K562 (cell line): ENCODE measurements around the gene FAM81B. TPM values are rescaled to one million over a fixed set of nuclear protein-coding genes. Genes with fewer than 3 reads are reported as not detected.

Experiments
- ATAC-seq: fragments of 200-7000 bp; cut with Tn5 transposase; 3 replicates; pipeline ENCODE4 v1.9.1; 2020; ENCODE audit warnings: moderate library complexity
- BruUV-seq: library from RNA; stranded (reverse); fragments of 400-500 nt; replicated peaks from 2 replicates; lab custom pipeline; 2021; lab: Mats Ljungman, UMichigan
- CTCF ChIA-PET: fragments of 300-600 bp; formaldehyde crosslinking; extraction: SDS; loops from one replicate; lab custom pipeline; 2021; ENCODE audit warnings: low intra/inter-chr PET ratio; lab: Yijun Ruan, JAX
- POLR2A ChIA-PET: fragments of 300-600, 350-650 bp; sonication (Branson Sonifier 250); formaldehyde crosslinking; extraction: SDS; loops from one replicate; lab custom pipeline; 2021; ENCODE audit warnings: antibody characterized with exemption, inconsistent platforms; lab: Yijun Ruan, JAX
- DNase-seq, 4 experiments: peaks; one replicate each; pipeline versions ENCODE4 v3.0.0 to v3.0.0-alpha.2; 2011 to 2018; ENCODE audit warnings: low spot score in 3 of 4, mixed read lengths in 3 of 4; ENCODE audit errors: extremely low read depth in 1 of 4
- FAIRE-seq: peaks from 2 replicates; lab custom pipeline; 2011; peaks lifted over from hg19 to GRCh38; lab: Jason Lieb, UNC
- H2AFZ ChIP-seq: 2 replicates; pipeline ENCODE4 v1.6.0; 2011; ENCODE audit warnings: low read depth, low read length, control low read depth, inconsistent platforms
- H3K27ac ChIP-seq: fragments of 200-600 bp; 3 replicates; pipeline ENCODE4 v1.8.0; 2011; ENCODE audit warnings: low read depth, mild to moderate bottlenecking, control low read depth, inconsistent platforms, low read length, moderate library complexity, mixed read lengths; ENCODE audit errors: extremely low read depth
- H3K27me3 ChIP-seq, 2 experiments: fragments of 300-600 bp in 1 of 2; 2 replicates in 1 of 2; 3 replicates in 1 of 2; pipeline versions ENCODE4 v1.6.0 to v1.8.0; 2011; ENCODE audit warnings: inconsistent platforms in 2 of 2, low read length in 2 of 2, mild to moderate bottlenecking in 1 of 2, mixed read lengths in 1 of 2, moderate library complexity in 1 of 2; ENCODE audit not compliant: control insufficient read depth in 2 of 2, insufficient read depth in 2 of 2
- H3K36me3 ChIP-seq: fragments of 300-600 bp; 3 replicates; pipeline ENCODE4 v1.8.0; 2011; ENCODE audit warnings: mild to moderate bottlenecking, low read length, inconsistent platforms; ENCODE audit not compliant: control insufficient read depth, insufficient read depth
- H3K4me1 ChIP-seq, 2 experiments: fragments of 200-600 bp in 1 of 2; replicated peaks in 1 of 2; 2 replicates in 1 of 2; 3 replicates in 1 of 2; pipeline versions ENCODE4 v1.5.1 to v1.8.0; 2011; ENCODE audit warnings: inconsistent platforms in 2 of 2, low read length in 2 of 2, mild to moderate bottlenecking in 1 of 2, mixed read lengths in 1 of 2, moderate library complexity in 1 of 2; ENCODE audit not compliant: control insufficient read depth in 2 of 2, insufficient read depth in 2 of 2
- H3K4me2 ChIP-seq: 2 replicates; pipeline ENCODE4 v1.6.1; 2011; ENCODE audit warnings: low read length, control low read depth, inconsistent platforms, mixed read lengths; ENCODE audit not compliant: insufficient read depth
- H3K4me3 ChIP-seq: fragments of 200-600 bp; sonication (generic), shearing (Covaris generic); 2 replicates; pipeline ENCODE4 v1.5.1; 2016; ENCODE audit warnings: control low read depth, inconsistent platforms
- H3K79me2 ChIP-seq: fragments of 200-600 bp; 3 replicates; pipeline ENCODE4 v1.8.0; 2011; ENCODE audit warnings: low read length, inconsistent platforms; ENCODE audit not compliant: control insufficient read depth, insufficient read depth
- H3K9ac ChIP-seq, 2 experiments: 2 replicates each; pipeline versions ENCODE4 v1.6.0 to v1.6.1; 2011; ENCODE audit warnings: low read depth in 2 of 2, low read length in 2 of 2, control low read depth in 1 of 2, inconsistent platforms in 1 of 2, mild to moderate bottlenecking in 1 of 2, mixed read lengths in 1 of 2; ENCODE audit not compliant: insufficient read depth in 1 of 2
- H3K9me1 ChIP-seq: one replicate; pipeline ENCODE4 v1.6.0; 2011; ENCODE audit warnings: inconsistent platforms, mild to moderate bottlenecking, low read length, moderate library complexity; ENCODE audit not compliant: control insufficient read depth, insufficient read depth
- H3K9me3 ChIP-seq: replicated peaks from 2 replicates; pipeline ENCODE4 v1.5.1; 2011; ENCODE audit warnings: low read depth, low read length, inconsistent platforms; ENCODE audit not compliant: control insufficient read depth, insufficient read depth
- H4K20me1 ChIP-seq: replicated peaks from 2 replicates; pipeline ENCODE4 v1.6.1; 2011; ENCODE audit warnings: low read length, inconsistent platforms, mixed read lengths; ENCODE audit not compliant: control insufficient read depth, insufficient read depth
- BRF1 ChIP-seq: IDR thresholded peaks from 3 replicates; pipeline ENCODE4 v1.6.1; 2011; ENCODE audit warnings: borderline replicate concordance, mild to moderate bottlenecking; ENCODE audit not compliant: insufficient read length; ENCODE audit errors: extremely low read depth
- CBFA2T3 ChIP-seq: fragments of 450-650 bp; IDR thresholded peaks from 2 replicates; pipeline ENCODE4 v1.6.1; 2017
- CBX2 ChIP-seq: fragments of 200-600 bp; sonication (generic); IDR thresholded peaks from one replicate; pipeline ENCODE4 v1.6.1; 2012; ENCODE audit warnings: mild to moderate bottlenecking, low read length, inconsistent platforms; ENCODE audit not compliant: insufficient read depth, poor library complexity, severe bottlenecking
- DACH1 ChIP-seq: fragments of 450-650 bp; IDR thresholded peaks from 2 replicates; pipeline ENCODE4 v1.6.1; 2018; ENCODE audit not compliant: partially characterized antibody
- EHMT2 ChIP-seq: fragments of 450-650 bp; IDR thresholded peaks from 2 replicates; pipeline ENCODE4 v1.6.1; 2018; ENCODE audit warnings: antibody characterized with exemption
- ETV6 ChIP-seq, 3 experiments: fragments of 150-350 bp in 1 of 3; sonication (generic) in 1 of 3; formaldehyde crosslinking in 1 of 3; IDR thresholded peaks; 2 replicates each; pipeline versions ENCODE4 v1.6.1 to v1.8.0; 2014 to 2022; ENCODE audit warnings: borderline replicate concordance in 2 of 3, low read depth in 2 of 3, antibody characterized with exemption in 1 of 3, low read length in 1 of 3, mild to moderate bottlenecking in 1 of 3, missing genetic modification reagents in 1 of 3
- HMGN3 ChIP-seq: IDR thresholded peaks from 2 replicates; pipeline ENCODE4 v1.6.1; 2011; ENCODE audit warnings: borderline replicate concordance, low read depth, mild to moderate bottlenecking, mixed read lengths, low read length; ENCODE audit not compliant: insufficient read length; ENCODE audit errors: extremely low read depth
- KLF16 ChIP-seq: IDR thresholded peaks from 2 replicates; pipeline ENCODE4 v1.6.1; 2016; ENCODE audit warnings: antibody characterized with exemption
- MCM3 ChIP-seq: fragments of 450-650 bp; IDR thresholded peaks from 2 replicates; pipeline ENCODE4 v1.6.1; 2016
- NFE2L1 ChIP-seq: fragments of 450-650 bp; IDR thresholded peaks from 2 replicates; pipeline ENCODE4 v1.6.1; 2016; ENCODE audit warnings: missing genetic modification characterization, low read depth, mild to moderate bottlenecking, missing compliant biosample characterization, moderate library complexity, borderline replicate concordance
- PCBP2 ChIP-seq: fragments of 200-400 bp; formaldehyde crosslinking; IDR thresholded peaks from 2 replicates; pipeline ENCODE4 v1.6.1; 2018; ENCODE audit warnings: low read length, low read depth, mild to moderate bottlenecking, moderate library complexity; ENCODE audit not compliant: poor library complexity, severe bottlenecking
- PHTF2 ChIP-seq: fragments of 250-450 bp; sonication (Bioruptor Pico); IDR thresholded peaks from 2 replicates; pipeline ENCODE4 v1.5.0; 2021; ENCODE audit warnings: mild to moderate bottlenecking
- PML ChIP-seq: IDR thresholded peaks from 2 replicates; pipeline ENCODE4 v1.6.1; 2012; ENCODE audit warnings: low read length, inconsistent platforms
- SP2 ChIP-seq: IDR thresholded peaks from 2 replicates; pipeline ENCODE4 v1.6.1; 2011; ENCODE audit warnings: mild to moderate bottlenecking, low read depth, low read length, moderate library complexity; ENCODE audit not compliant: poor library complexity, severe bottlenecking; ENCODE audit errors: extremely low read depth
- ZNF12 ChIP-seq: sonication (generic); formaldehyde crosslinking; IDR thresholded peaks from 2 replicates; pipeline ENCODE4 v1.4.0; 2020; ENCODE audit warnings: mild to moderate bottlenecking, missing genetic modification reagents
- ZNF212 ChIP-seq: fragments of 450-650 bp; formaldehyde crosslinking; IDR thresholded peaks from 2 replicates; pipeline ENCODE4 v1.4.0; 2020; ENCODE audit warnings: mild to moderate bottlenecking
- ZNF778 ChIP-seq: fragments of 450-650 bp; formaldehyde crosslinking; IDR thresholded peaks from 2 replicates; pipeline ENCODE4 v1.4.0; 2020; ENCODE audit warnings: mild to moderate bottlenecking, moderate library complexity
- WGBS: fragments of 100-300 bp; shearing (Covaris generic); methylation state at CpG from one replicate; pipeline ENCODE4 v1.1.6; 2016; ENCODE audit warnings: low coverage, mixed read lengths; ENCODE audit not compliant: insufficient coverage; ENCODE audit errors: missing lambda C conversion rate; 5-methylcytosine and 5-hydroxymethylcytosine counted together
- in situ Hi-C: fragments of 300-500 bp; cut with MboI; formaldehyde crosslinking; loops from 4 replicates; pipeline ENCODE4 v1.15.0; 2018; ENCODE audit warnings: inconsistent platforms, mixed read lengths
- intact Hi-C: fragments of 100-400 bp; cut with micrococcal nuclease; formaldehyde crosslinking; loops from 2 replicates; pipeline ENCODE4 v1.14.2; 2022
- polyA plus RNA-seq, 8 experiments: library from polyadenylated mRNA; depleted of rRNA in 4 of 8; stranded (reverse) in 5 of 8; unstranded in 3 of 8; fragments of >200 nt; fragmentation: Nextera tagmentation in 2 of 8; fragmentation: Illumina TruSeq in 1 of 8; extraction: Ambion mirVana in 2 of 8; extraction: Trizol in 1 of 8; gene quantifications; 2 replicates each; pipeline versions ENCODE4 v1.2.1 to v1.2.3, GENCODE V29; 2011 to 2014; ENCODE audit warnings: inconsistent platforms in 1 of 8, missing spikeins in 1 of 8
- total RNA-seq, 7 experiments: library from RNA; depleted of rRNA in 6 of 7; stranded (reverse); fragments of >200 nt in 6 of 7; fragmentation: Illumina TruSeq in 2 of 7; extraction: Trizol in 2 of 7; gene quantifications; 2 replicates each; pipeline versions ENCODE4 v1.2.1 to v1.2.3, GENCODE V29; 2011 to 2021; ENCODE audit warnings: low replicate concordance in 1 of 7
- TF ChIP-seq, protein P1 (sequence below), 2 experiments: fragments of 450-650 bp; IDR thresholded peaks; 2 replicates each; pipeline ENCODE4 v1.6.1; 2016

Gene FAM81B
- total and polyA plus RNA-seq, 9 of the 15 experiments (the other 6 are each of a cell fraction or from before 2014, with no cell fraction given), result 0.08 to 0.64 (median 0.25) TPM; not detected in 2

GRCh38 chr5:95410279-95410678 is 19.1 kb downstream of the FAM81B start:
- Histone ChIP-seq H3K4me3 (no peak overlapping the region), H3K27ac (no peak overlapping the region), H3K9ac (no peak overlapping the region), H3K79me2 (no peaks in the 10 kb centered on the region), H3K4me1 (no peaks in the 10 kb centered on the region), H3K9me1 (no peaks in the 10 kb centered on the region), H2AFZ (no peak overlapping the region), H3K9me3 (no peaks in the 10 kb centered on the region), H3K4me2 (no peak overlapping the region), H3K36me3 (no peaks in the 10 kb centered on the region), H3K27me3 (peaks cover 3 to 13% of the 10 kb centered on the region in 2 experiments; a peak in 3 of 5 replicates), H4K20me1 (no peaks in the 10 kb centered on the region)
- no peak for DNase-seq
- in situ Hi-C loops (no loop called here), intact Hi-C loops (no loop called here)
- ATAC-seq, result no peak
- 0% methylated on average over 2 of the region's 2 CpGs for WGBS
- CTCF ChIA-PET, result no interaction called here
- no peak for FAIRE-seq
- BruUV-seq, result no TSS peak
- no peak for TF ChIP-seq PML
- no peak for TF ChIP-seq CBX2
- no peak for TF ChIP-seq KLF16
- no peak for TF ChIP-seq ETV6 (IDR thresholded peaks at IDR 0.05; ENCODE audit: borderline replicate concordance in 1 of 2, low read depth in 2 of 2, low read length in 1 of 2)
- TF ChIP-seq ETV6 (CRISPR knock-in tag; IDR thresholded peaks at IDR 0.05; ENCODE audit: borderline replicate concordance), result no peak
- no peak for TF ChIP-seq MCM3
- TF ChIP-seq BRF1, result no peak
- TF ChIP-seq ZNF778 (CRISPR knock-in tag), result no peak
- no peak for TF ChIP-seq PCBP2
- no peak for TF ChIP-seq ZNF12 (CRISPR knock-in tag)
- TF ChIP-seq ZNF212, result no peak
- TF ChIP-seq EHMT2, result no peak
- no peak for TF ChIP-seq CBFA2T3
- no peak for TF ChIP-seq SP2
- no peak for TF ChIP-seq DACH1
- no peak for TF ChIP-seq NFE2L1 (tag)
- no peak for TF ChIP-seq PHTF2 (CRISPR knock-in tag)
- TF ChIP-seq, protein P1, sequence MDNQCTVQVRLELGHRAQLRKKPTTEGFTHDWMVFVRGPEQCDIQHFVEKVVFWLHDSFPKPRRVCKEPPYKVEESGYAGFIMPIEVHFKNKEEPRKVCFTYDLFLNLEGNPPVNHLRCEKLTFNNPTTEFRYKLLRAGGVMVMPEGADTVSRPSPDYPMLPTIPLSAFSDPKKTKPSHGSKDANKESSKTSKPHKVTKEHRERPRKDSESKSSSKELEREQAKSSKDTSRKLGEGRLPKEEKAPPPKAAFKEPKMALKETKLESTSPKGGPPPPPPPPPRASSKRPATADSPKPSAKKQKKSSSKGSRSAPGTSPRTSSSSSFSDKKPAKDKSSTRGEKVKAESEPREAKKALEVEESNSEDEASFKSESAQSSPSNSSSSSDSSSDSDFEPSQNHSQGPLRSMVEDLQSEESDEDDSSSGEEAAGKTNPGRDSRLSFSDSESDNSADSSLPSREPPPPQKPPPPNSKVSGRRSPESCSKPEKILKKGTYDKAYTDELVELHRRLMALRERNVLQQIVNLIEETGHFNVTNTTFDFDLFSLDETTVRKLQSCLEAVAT (IDR thresholded peaks at IDR 0.05), result no peak
- no peak for TF ChIP-seq HMGN3
- POLR2A ChIA-PET, result no interaction called here
